Activated CD4-positive, alpha-beta T cell treated with anti-CD3 and anti-CD28 coated beads, Interleukin-2, amount 10 ng/mL, durations not matched to agents 24 days and 14 days (primary cell): Measurements from ENCODE around the gene DLG2. TPM values are rescaled to one million over a fixed set of nuclear protein-coding genes. Genes with fewer than 3 reads are reported as not detected.

Source experiments
- DNase-seq: peaks from one replicate; pipeline ENCODE4 v3.0.0; 2022
- H3K27ac Mint-ChIP-seq: one replicate; pipeline ENCODE4 v1.8.0; 2022; ENCODE audit warnings: mild to moderate bottlenecking, mixed read lengths
- H3K27me3 Mint-ChIP-seq: one replicate; pipeline ENCODE4 v1.8.0; 2022; ENCODE audit warnings: mixed read lengths
- H3K36me3 Mint-ChIP-seq: one replicate; pipeline ENCODE4 v1.8.0; 2022; ENCODE audit warnings: low read depth, mild to moderate bottlenecking, mixed read lengths
- H3K4me1 Mint-ChIP-seq: one replicate; pipeline ENCODE4 v1.8.0; 2021; ENCODE audit warnings: mixed read lengths
- H3K4me3 Mint-ChIP-seq: one replicate; pipeline ENCODE4 v1.8.0; 2022; ENCODE audit warnings: mild to moderate bottlenecking, moderate library complexity, mixed read lengths
- H3K9me3 Mint-ChIP-seq: one replicate; pipeline ENCODE4 v1.8.0; 2021; ENCODE audit warnings: mixed read lengths
- intact Hi-C: fragments of 100-400 bp; cut with micrococcal nuclease; formaldehyde crosslinking; loops from one replicate; pipeline ENCODE4 v1.15.1; 2023
- total RNA-seq: library from RNA; stranded (reverse); gene quantifications from 2 replicates; pipeline ENCODE4 v1.2.3, GENCODE V29; 2022

DLG2 gene
- total RNA-seq, 1 donor from 2014 or later = 1.0 TPM

- H3K36me3 Mint-ChIP-seq = no peaks in the 10 kb centered on the region
- DNase-seq = no peak
- intact Hi-C loops = no loop called here
- no peaks in the 10 kb centered on the region for H3K9me3 Mint-ChIP-seq
- H3K4me1 Mint-ChIP-seq = peaks cover 3% of the 10 kb centered on the region
- H3K27me3 Mint-ChIP-seq = no peaks in the 10 kb centered on the region
- no peak overlapping the region for H3K27ac Mint-ChIP-seq
- no peak overlapping the region for H3K4me3 Mint-ChIP-seq
Observed at GRCh38 chr11:83544846-83545245, 2082.3 kb downstream of the DLG2 start.

- H3K27ac Mint-ChIP-seq = no peak overlapping the region
- H3K36me3 Mint-ChIP-seq = no peaks in the 10 kb centered on the region
- H3K4me3 Mint-ChIP-seq = no peak overlapping the region
- H3K4me1 Mint-ChIP-seq = peaks cover 3% of the 10 kb centered on the region
- DNase-seq = no peak
- intact Hi-C loops = no loop called here
- no peaks in the 10 kb centered on the region for H3K27me3 Mint-ChIP-seq
- H3K9me3 Mint-ChIP-seq = no peaks in the 10 kb centered on the region
Observed at GRCh38 chr11:83543706-83544439, 2083.3 kb downstream of the DLG2 start.

GRCh38 chr11:83542861-83543260 lies 2084.3 kb downstream of the DLG2 start:
- intact Hi-C loops = no loop called here
- H3K9me3 Mint-ChIP-seq = no peaks in the 10 kb centered on the region
- no peak for DNase-seq
- H3K27ac Mint-ChIP-seq = no peak overlapping the region
- no peaks in the 10 kb centered on the region for H3K36me3 Mint-ChIP-seq
- no peak overlapping the region for H3K4me3 Mint-ChIP-seq
- H3K4me1 Mint-ChIP-seq = peaks cover 3% of the 10 kb centered on the region
- no peaks in the 10 kb centered on the region for H3K27me3 Mint-ChIP-seq

- DNase-seq = no peak
- Mint-ChIP-seq H3K4me1 (peaks cover 3% of the 10 kb centered on the region), H3K4me3 (no peak overlapping the region), H3K36me3 (no peaks in the 10 kb centered on the region), H3K27ac (no peak overlapping the region), H3K9me3 (no peaks in the 10 kb centered on the region), H3K27me3 (no peaks in the 10 kb centered on the region)
- intact Hi-C loops = no loop called here
Observed at GRCh38 chr11:83540728-83541127, 2086.4 kb downstream of the DLG2 start.

- Mint-ChIP-seq H3K9me3 (no peaks in the 10 kb centered on the region), H3K27me3 (no peaks in the 10 kb centered on the region), H3K36me3 (no peaks in the 10 kb centered on the region), H3K4me1 (peaks cover 3% of the 10 kb centered on the region), H3K4me3 (no peak overlapping the region), H3K27ac (no peak overlapping the region)
- DNase-seq = no peak
- intact Hi-C loops = no loop called here
Observed at GRCh38 chr11:83540112-83540675, 2086.9 kb downstream of the DLG2 start.

GRCh38 chr11:83538286-83538685 lies 2088.9 kb downstream of the DLG2 start:
- no peak overlapping the region for H3K27ac Mint-ChIP-seq
- H3K9me3 Mint-ChIP-seq = no peaks in the 10 kb centered on the region
- no peaks in the 10 kb centered on the region for H3K36me3 Mint-ChIP-seq
- H3K4me3 Mint-ChIP-seq = no peak overlapping the region
- no peaks in the 10 kb centered on the region for H3K27me3 Mint-ChIP-seq
- no peaks in the 10 kb centered on the region for H3K4me1 Mint-ChIP-seq
- intact Hi-C loops = no loop called here
- DNase-seq = no peak

- Mint-ChIP-seq H3K9me3 (no peaks in the 10 kb centered on the region), H3K4me1 (no peaks in the 10 kb centered on the region), H3K27ac (no peak overlapping the region), H3K27me3 (no peaks in the 10 kb centered on the region), H3K4me3 (no peak overlapping the region), H3K36me3 (no peaks in the 10 kb centered on the region)
- DNase-seq = no peak
- intact Hi-C loops = no loop called here
Observed at GRCh38 chr11:83537131-83537610, 2090.0 kb downstream of the DLG2 start.

GRCh38 chr11:83533166-83533565 lies 2094.0 kb downstream of the DLG2 start:
- no peaks in the 10 kb centered on the region for H3K4me1 Mint-ChIP-seq
- intact Hi-C loops = no loop called here
- no peaks in the 10 kb centered on the region for H3K36me3 Mint-ChIP-seq
- H3K27me3 Mint-ChIP-seq = no peaks in the 10 kb centered on the region
- H3K4me3 Mint-ChIP-seq = no peak overlapping the region
- no peak for DNase-seq
- no peaks in the 10 kb centered on the region for H3K9me3 Mint-ChIP-seq
- H3K27ac Mint-ChIP-seq = no peak overlapping the region

GRCh38 chr11:83528877-83529276 lies 2098.3 kb downstream of the DLG2 start:
- H3K4me1 Mint-ChIP-seq = no peaks in the 10 kb centered on the region
- DNase-seq = no peak
- H3K27me3 Mint-ChIP-seq = peaks cover 2% of the 10 kb centered on the region
- H3K4me3 Mint-ChIP-seq = no peak overlapping the region
- intact Hi-C loops = no loop called here
- H3K27ac Mint-ChIP-seq = no peak overlapping the region
- H3K9me3 Mint-ChIP-seq = no peaks in the 10 kb centered on the region
- no peaks in the 10 kb centered on the region for H3K36me3 Mint-ChIP-seq

- intact Hi-C loops = no loop called here
- H3K4me3 Mint-ChIP-seq = no peak overlapping the region
Observed at GRCh38 chr11:83528225-83528624, 2098.9 kb downstream of the DLG2 start.

GRCh38 chr11:83523676-83524075 lies 2103.5 kb downstream of the DLG2 start:
- DNase-seq = no peak
- H3K4me3 Mint-ChIP-seq = no peak overlapping the region
- no peak overlapping the region for H3K27ac Mint-ChIP-seq
- H3K27me3 Mint-ChIP-seq = peaks cover 2% of the 10 kb centered on the region
- H3K36me3 Mint-ChIP-seq = no peaks in the 10 kb centered on the region
- intact Hi-C loops = no loop called here
- no peaks in the 10 kb centered on the region for H3K4me1 Mint-ChIP-seq
- no peaks in the 10 kb centered on the region for H3K9me3 Mint-ChIP-seq

More at GRCh38 chr11:83528225-83528624, 2098.9 kb downstream of the DLG2 start:
- DNase-seq = no peak
- Mint-ChIP-seq H3K9me3 (no peaks in the 10 kb centered on the region), H3K4me1 (no peaks in the 10 kb centered on the region), H3K27me3 (peaks cover 2% of the 10 kb centered on the region), H3K36me3 (no peaks in the 10 kb centered on the region), H3K27ac (no peak overlapping the region)

GRCh38 chr11:83522911-83523310 lies 2104.2 kb downstream of the DLG2 start:
- H3K36me3 Mint-ChIP-seq = no peaks in the 10 kb centered on the region
- no peak overlapping the region for H3K27ac Mint-ChIP-seq
- H3K27me3 Mint-ChIP-seq = peaks cover 2% of the 10 kb centered on the region
- intact Hi-C loops = no loop called here
- no peak overlapping the region for H3K4me3 Mint-ChIP-seq
- H3K4me1 Mint-ChIP-seq = no peaks in the 10 kb centered on the region
- no peak for DNase-seq
- no peaks in the 10 kb centered on the region for H3K9me3 Mint-ChIP-seq

GRCh38 chr11:83521647-83522596 lies 2105.2 kb downstream of the DLG2 start:
- Mint-ChIP-seq H3K27me3 (peaks cover 2% of the 10 kb centered on the region), H3K27ac (no peak overlapping the region), H3K36me3 (no peaks in the 10 kb centered on the region), H3K4me1 (no peaks in the 10 kb centered on the region), H3K9me3 (no peaks in the 10 kb centered on the region), H3K4me3 (no peak overlapping the region)
- intact Hi-C loops = no loop called here
- DNase-seq = no peak

- H3K36me3 Mint-ChIP-seq = no peaks in the 10 kb centered on the region
- DNase-seq = no peak
- H3K9me3 Mint-ChIP-seq = no peaks in the 10 kb centered on the region
- H3K4me1 Mint-ChIP-seq = no peaks in the 10 kb centered on the region
- no peak overlapping the region for H3K27ac Mint-ChIP-seq
- H3K4me3 Mint-ChIP-seq = no peak overlapping the region
- H3K27me3 Mint-ChIP-seq = peaks cover 2% of the 10 kb centered on the region
- intact Hi-C loops = no loop called here
Observed at GRCh38 chr11:83520849-83521248, 2106.3 kb downstream of the DLG2 start.
